Measurements from ENCODE around the gene ENAH. TPM values are rescaled to one million over a fixed set of nuclear protein-coding genes. Genes with fewer than 3 reads are reported as not detected.

The ENAH gene
- total and polyA plus RNA-seq, 12 donors: 12.4 to 201 (median 99.8) TPM

DNA sequence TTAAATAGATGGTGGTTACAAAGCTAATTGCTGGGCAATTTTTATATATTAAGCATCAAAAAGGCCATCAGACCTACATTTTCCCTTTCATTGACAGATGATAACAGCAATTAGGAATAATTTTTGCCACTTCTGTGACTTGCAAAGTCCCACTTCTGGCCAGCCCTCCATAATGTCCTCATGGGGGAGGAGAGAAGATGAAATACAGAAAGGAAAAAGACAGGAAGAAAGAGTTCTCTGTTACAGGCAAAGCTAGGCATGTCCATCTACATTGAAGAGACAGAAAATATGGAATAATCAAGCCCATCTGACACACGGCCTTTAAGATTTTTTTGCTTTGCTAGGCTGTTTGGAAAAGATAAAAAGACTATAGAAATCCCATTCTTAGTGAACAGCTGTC, 108.0 kb downstream of the ENAH start:
- H3K36me3 ChIP-seq: peaks cover 0 to 6% (median 0%) of the 10 kb centered on the region in 9 donors
- TF ChIP-seq, protein P1, sequence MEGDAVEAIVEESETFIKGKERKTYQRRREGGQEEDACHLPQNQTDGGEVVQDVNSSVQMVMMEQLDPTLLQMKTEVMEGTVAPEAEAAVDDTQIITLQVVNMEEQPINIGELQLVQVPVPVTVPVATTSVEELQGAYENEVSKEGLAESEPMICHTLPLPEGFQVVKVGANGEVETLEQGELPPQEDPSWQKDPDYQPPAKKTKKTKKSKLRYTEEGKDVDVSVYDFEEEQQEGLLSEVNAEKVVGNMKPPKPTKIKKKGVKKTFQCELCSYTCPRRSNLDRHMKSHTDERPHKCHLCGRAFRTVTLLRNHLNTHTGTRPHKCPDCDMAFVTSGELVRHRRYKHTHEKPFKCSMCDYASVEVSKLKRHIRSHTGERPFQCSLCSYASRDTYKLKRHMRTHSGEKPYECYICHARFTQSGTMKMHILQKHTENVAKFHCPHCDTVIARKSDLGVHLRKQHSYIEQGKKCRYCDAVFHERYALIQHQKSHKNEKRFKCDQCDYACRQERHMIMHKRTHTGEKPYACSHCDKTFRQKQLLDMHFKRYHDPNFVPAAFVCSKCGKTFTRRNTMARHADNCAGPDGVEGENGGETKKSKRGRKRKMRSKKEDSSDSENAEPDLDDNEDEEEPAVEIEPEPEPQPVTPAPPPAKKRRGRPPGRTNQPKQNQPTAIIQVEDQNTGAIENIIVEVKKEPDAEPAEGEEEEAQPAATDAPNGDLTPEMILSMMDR (IDR thresholded peaks at IDR 0.05): no peak
- no peaks in the 10 kb centered on the region for H3K9me3 ChIP-seq
- intact Hi-C loops (cut with DNase I): no loop called here
- H3K27me3 ChIP-seq: no peaks in the 10 kb centered on the region
- H3K27ac ChIP-seq: peak overlapping the region in 1 of 10 donors; percentile 26
- ATAC-seq (no peak), DNase-seq (no peak)
- WGBS, 2 donors: 75 to 76% methylated on average over 1 of the region's 1 CpG
- H3K4me1 ChIP-seq: peaks cover 0 to 68% (median 34%) of the 10 kb centered on the region in 9 donors
- no peak overlapping the region for H3K4me3 ChIP-seq

GRCh38 chr1:225544263-225544662, 108.7 kb downstream of the ENAH start:
- intact Hi-C loops (cut with DNase I): no loop called here
- peaks cover 0 to 65% (median 34%) of the 10 kb centered on the region in 9 donors for H3K4me1 ChIP-seq
- peaks cover 0 to 6% (median 0%) of the 10 kb centered on the region in 9 donors for H3K36me3 ChIP-seq
- TF ChIP-seq, protein P1 (IDR thresholded peaks at IDR 0.05): no peak
- 83 to 89% methylated on average over 1 of the region's 1 CpG for WGBS, 2 donors
- DNase-seq: no peak
- H3K27me3 ChIP-seq: no peaks in the 10 kb centered on the region
- H3K4me3 ChIP-seq: no peak overlapping the region
- ATAC-seq: peak in 1 of 8 donors; percentile 20
- H3K27ac ChIP-seq: no peak overlapping the region
- H3K9me3 ChIP-seq: no peaks in the 10 kb centered on the region

DNA sequence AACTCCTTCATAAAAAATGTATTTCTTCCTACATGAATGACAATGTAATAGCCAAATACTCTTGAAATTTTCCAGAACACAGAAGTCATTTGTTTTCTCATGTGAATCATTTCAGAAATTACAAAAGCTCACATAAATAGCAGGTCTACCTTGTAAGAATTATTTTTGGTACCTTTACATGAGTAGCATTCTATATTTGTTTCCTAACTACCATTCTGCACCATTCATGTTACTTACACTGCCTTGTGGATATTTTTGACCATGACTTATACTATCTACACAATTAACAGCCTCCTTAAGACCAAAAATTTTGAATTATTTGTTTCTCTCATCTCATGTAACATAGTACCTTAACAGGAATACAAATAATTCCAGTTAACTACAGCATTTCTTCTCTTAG, 109.6 kb downstream of the ENAH start:
- Histone ChIP-seq H3K4me1 (peaks cover 0 to 65% (median 34%) of the 10 kb centered on the region in 9 donors), H3K27me3 (no peaks in the 10 kb centered on the region), H3K27ac (no peak overlapping the region), H3K4me3 (no peak overlapping the region), H3K9me3 (no peaks in the 10 kb centered on the region), H3K36me3 (peaks cover 0 to 6% (median 0%) of the 10 kb centered on the region in 9 donors)
- TF ChIP-seq, protein P1 (IDR thresholded peaks at IDR 0.05): no peak
- ATAC-seq (no peak), DNase-seq (no peak)
- intact Hi-C loops (cut with DNase I): no loop called here

DNA sequence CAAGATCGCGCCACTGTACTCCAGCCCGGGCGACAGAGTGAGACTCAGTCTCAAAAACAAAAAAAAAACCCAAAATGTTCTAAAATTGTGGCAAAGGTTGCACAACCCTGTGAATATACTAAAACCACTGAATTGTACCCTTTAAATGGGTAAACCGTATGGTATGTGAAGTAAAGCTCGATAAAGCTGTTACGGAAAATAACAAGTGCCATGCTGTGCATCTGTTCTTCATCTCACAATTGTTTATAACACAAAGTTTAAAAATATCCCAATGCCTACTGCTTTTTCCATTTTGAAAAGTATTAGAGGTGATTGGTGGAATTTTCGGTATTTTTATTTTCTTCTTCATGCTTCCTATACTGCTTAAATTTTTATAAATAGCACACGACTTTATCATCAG, 111.5 kb downstream of the ENAH start:
- Histone ChIP-seq H3K4me3 (no peak overlapping the region), H3K27ac (no peak overlapping the region), H3K27me3 (no peaks in the 10 kb centered on the region), H3K36me3 (no peaks in the 10 kb centered on the region), H3K4me1 (peaks cover 0 to 69% (median 28%) of the 10 kb centered on the region in 9 donors), H3K9me3 (no peaks in the 10 kb centered on the region)
- TF ChIP-seq, protein P1 (IDR thresholded peaks at IDR 0.05): no peak
- DNase-seq (no peak), ATAC-seq (no peak)
- WGBS, 2 donors: 81 to 87% methylated on average over 9 of the region's 9 CpGs
- intact Hi-C loops (cut with DNase I): no loop called here
